ENCODE data around the gene MEPE.

Gene MEPE

DNA sequence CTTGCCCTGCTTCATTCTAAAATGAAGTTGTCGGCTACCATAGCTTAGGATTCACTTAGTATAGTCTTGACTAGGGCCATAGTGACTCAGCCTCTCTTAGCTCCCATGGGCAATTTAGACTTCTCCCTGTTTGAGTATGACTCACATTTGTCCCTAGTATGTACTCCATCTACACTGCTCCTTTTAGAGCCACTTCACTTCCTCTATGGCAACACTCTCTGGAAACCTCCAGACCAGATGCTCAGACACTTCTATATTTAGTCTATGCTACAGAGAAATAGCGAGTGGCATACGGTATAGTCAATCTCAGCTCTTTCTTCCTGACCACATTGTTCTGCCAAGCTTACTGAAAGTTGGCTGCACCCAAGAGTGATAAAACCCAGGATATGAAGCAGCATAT is 11.2 kb downstream of the MEPE start:
- DNase-seq = no peak

DNA sequence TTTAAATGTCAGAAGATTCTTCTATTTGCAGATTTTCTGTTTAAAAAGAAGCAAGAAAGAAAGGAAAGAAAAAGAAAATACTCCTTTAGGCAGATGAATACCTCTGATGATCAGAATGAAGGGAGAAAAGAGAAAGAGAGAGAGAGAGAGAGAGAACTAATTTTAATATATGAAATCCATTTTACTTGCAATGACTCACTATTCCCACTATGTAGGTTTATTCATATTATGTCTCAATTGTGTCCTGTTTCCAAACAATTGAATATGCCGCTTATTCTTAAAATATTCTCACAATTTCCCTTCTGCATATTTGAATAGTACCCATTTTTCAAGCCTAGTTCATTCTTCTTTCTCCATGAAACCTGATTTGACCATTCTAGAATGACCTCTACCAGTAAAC is 11.7 kb downstream of the MEPE start:
- no peak for DNase-seq

DNA sequence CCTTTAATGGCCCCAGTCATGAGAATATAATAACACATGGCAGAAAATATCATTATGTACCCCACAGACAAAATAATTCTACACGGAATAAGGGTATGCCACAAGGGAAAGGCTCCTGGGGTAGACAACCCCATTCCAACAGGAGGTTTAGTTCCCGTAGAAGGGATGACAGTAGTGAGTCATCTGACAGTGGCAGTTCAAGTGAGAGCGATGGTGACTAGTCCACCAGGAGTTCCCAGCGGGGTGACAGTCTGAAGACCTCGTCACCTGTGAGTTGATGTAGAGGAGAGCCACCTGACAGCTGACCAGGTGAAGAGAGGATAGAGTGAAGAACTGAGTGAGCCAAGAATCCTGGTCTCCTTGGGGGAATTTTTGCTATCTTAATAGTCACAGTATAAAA is 13.5 kb downstream of the MEPE start:
- no peak for DNase-seq

DNA sequence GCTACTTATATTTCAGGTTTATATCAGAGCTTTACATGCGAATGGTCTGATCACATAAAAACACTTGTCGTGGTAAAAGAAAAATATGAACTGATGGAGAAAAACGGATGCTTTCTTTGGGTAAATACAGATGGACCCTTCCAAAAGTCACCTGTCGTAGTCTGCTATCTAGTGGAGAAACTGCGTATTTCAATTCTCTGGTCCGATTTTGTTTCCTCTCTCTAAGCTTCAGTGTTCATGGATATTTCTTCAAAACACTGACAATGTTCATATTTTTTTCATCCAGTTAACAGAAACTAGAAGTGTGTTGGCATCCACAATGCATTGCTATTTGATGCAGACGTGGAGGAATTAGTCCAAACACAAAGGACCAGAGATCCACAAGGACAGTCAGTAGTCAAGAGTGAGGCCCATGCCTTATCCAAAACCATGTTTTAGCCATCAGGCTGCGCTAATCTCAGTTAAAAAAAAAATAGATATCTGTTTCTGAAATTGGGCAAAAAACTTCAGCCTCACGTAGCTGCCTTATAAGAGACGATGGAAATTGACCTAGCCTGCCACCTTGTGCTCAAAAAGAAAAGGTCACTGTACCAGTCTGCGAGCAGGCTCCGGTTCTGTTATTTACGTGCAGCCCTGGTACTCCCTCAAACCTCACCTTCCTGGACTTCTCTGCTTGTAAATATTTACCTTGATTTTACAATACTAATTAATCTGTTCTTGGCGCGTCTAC is 16.0 kb downstream of the MEPE start:
- DNase-seq = no peak

DNA sequence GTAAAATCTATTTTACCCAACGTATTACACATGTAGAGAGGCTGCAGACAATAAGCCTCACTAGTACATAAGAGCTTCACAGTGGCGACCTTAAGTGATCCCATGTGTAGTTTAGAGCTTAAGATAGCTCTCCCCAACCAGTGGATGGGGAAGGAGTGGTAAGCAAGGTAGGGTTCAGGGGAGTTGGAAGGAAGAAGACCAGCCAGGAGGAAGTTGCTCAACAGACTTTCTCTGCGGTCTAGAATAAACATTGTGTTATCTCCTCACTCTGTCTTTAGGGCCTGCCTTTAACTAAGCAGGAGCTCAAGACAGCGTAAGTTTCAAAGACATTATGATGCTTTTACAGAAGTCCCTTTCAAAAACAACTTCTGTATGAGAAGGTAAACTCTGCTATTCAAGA is 16.8 kb downstream of the MEPE start:
- no peak for DNase-seq

DNA sequence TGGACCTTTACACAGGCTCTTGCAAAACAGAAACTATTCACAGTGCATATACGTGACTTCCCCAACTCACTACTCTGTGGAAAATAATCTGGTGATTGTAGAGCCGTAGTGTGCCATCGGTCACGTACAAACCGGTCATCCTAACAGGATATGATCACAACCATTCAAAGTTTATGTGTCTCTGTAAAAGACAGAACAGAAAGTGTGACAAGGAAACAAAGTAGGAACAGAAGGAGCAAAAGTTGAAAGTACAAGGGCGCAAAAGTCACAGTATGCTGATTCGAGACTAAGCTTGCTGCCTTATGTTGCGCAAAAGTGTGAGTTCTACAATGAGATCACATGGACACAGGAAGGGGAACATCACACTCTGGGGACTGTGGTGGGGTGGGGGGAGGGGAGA is 18.6 kb downstream of the MEPE start:
- no peak for DNase-seq

DNA sequence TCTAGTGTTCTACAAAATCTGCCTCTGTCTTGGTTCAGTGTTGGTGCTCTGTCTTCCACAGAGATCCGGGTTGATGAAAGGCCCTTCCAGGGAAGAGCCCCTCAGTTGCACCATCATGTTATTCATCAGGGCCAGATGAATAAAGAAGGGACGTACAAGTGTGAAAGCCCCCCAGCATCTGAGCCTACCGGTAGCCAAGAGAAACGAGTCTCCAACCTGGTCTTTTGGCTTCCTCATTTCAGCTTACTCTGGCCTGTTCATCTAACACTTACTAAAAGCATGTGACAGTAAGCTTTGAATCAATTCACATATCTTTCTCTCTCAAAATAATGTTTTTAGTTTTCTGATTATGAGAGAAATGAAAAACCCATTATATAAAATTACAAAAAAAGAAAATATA is 19.2 kb downstream of the MEPE start:
- DNase-seq = no peak

DNA sequence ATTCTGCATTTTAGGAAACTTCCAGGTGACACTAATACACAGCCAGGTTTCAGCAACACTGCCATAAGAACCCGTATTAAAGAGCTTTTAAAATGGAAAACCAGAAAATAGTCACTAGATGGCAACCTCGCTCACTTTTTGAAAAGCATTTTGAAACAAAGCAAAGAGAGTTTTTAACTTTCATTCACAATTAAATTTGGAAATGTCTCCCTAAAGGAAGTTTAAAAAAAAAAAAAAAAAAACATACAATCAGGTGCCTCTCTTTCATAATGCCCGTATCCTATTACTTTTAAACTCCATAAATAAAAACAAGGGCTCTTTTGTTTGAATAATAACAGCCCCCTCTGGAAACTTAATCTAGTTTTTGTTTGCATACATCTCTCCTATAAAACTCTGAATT is 20.3 kb downstream of the MEPE start:
- DNase-seq = no peak

DNA sequence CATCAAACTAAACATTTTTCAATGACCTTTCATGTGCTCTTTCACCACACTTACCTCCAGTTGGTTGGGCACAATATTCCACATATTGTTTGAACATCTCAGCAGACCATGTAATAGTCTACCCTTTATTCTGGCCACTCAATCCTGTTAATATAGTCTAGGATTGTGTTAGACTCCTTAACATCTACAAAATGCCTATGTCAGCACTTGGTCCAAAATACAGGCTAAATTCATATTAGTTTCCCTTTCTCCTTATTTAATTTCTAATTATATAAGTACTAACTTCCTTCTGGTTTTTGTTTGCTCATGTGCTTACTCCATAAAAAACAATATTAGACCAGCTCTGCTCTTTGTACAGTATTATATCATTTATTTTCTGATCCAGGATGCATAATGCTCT is 21.1 kb downstream of the MEPE start:
- no peak for DNase-seq

DNA sequence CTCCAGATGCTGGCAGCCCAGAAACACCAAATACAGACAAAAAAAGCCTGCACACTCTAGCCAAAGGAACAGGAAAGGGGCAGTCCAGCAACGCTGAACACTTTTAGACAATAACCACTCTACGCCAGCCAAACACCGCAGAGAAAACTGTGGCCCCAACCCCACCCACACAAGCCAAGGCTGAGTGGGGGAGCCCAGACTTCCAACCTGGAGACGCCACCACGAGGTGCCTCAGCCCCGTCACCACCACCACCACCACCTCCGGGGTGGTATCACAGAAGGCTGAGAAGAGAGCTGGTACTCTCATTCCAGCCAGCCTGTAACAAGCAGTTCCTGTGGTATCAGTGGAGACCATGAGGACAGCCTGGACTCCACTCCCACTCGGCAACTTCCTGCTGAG is 22.8 kb downstream of the MEPE start:
- DNase-seq = no peak

DNA sequence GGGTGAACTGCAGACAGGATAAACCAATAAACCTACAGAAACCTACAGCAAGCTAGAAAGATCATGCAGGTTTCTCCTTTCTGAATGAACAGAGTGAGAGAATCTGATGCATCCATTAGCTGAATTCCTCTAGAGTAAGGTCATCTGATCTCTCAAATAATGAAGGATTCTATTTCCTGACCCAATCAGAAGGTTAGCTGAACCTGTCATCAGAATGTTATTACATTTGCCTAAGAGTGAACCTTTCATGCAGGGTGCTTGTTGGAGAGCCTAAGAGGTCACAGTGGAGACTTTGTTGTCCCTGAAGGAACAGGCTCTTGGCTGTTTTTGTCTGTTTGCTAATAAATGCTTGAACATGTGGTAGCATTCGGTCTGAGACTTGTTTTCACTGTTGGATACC is 24.0 kb downstream of the MEPE start:
- no peak for DNase-seq

DNA sequence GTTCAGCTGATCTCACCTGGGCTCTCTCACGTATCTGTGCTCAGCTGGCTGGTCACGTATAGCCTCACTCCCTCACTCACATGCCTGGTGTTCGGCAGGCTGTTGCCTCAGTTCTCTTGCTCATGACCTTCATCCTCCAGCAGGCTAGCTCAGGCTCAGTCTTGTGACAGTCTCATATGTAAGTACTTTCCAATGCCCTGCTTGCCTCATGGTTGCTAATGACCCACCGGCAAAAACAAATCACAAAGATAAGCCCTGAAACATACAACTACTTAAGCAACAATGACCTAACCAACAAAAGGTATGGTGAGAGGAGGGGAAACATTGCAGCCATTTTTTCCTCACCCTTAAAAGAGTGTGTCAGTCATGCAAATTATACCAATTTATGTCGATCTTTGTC is 25.0 kb downstream of the MEPE start:
- no peak for DNase-seq

DNA sequence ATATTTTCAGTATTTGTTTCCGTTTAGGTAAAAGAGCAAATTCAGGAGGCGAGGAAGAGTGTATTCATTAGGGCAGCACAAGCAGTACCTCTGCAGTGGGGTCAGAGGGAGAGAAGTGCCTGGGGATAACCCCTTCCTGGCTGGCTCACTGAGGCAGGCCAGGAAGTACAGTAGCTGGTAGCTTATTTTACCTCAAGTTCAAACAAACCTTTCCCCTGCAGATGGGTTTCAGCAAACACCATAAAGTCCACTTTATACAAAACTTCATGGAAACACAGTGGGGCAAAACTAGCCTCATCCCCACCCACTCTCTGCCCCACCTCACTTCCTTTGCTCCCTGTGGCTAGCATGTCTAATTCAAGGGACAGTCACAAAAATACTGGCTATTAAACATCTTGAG is 29.5 kb downstream of the MEPE start:
- no peak for DNase-seq

DNA sequence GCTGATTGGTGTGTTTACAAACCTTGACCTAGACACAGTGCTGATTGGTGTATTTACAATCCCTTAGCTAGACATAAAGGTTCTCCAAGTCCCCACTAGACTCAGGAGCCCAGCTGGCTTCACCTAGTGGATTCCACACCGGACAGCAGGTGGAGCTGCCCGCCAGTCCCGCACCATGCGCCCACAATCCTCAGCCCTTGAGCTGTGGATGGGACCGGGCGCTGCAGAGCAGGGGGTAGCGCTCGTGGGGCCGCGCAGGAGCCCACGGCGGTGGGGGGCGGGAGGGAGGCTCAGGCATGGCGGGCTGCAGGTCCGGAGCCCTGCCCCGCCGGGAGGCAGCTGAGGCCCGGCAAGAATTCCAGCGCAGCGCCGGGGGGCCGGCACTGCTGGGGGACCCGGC is 30.7 kb downstream of the MEPE start:
- no peak for DNase-seq

DNA sequence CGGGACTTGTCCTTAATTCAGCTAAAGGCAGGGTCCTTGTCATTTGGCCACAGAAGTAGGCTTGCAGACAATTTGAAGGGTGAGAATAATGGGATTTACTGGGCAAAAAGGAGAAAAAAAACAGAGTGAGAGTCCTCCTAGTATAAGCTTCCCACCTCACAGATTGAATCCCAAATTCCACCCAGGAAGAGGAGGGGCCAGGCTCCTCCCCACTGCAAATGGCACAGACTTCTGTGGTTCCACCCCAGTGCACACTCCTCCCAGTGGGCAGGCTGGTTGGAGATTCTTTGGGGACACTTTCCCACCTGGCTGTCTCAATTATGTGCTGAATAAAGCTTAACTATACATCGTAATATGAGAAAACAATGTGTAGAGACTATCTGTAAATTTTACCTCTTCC is 31.6 kb downstream of the MEPE start:
- no peak for DNase-seq

DNA sequence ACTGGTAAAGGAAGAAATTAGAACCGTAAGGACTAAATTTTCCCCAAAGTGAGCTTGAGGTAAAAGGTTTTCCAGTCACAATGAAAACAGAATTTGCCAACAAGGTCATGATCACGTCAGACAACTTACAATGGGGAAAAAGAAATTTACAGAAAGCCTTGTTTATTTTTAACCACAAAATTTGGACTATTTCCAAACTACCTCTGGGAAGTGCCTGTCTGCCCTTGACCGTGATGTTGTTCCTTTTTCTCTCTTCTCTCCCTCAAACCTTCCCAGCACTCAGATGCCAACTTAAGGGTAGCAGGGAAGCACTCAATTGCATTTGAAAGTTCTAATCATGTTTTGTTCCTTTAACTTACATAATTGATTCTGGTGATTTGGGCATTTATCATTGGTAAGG is 32.5 kb downstream of the MEPE start:
- DNase-seq = no peak

DNA sequence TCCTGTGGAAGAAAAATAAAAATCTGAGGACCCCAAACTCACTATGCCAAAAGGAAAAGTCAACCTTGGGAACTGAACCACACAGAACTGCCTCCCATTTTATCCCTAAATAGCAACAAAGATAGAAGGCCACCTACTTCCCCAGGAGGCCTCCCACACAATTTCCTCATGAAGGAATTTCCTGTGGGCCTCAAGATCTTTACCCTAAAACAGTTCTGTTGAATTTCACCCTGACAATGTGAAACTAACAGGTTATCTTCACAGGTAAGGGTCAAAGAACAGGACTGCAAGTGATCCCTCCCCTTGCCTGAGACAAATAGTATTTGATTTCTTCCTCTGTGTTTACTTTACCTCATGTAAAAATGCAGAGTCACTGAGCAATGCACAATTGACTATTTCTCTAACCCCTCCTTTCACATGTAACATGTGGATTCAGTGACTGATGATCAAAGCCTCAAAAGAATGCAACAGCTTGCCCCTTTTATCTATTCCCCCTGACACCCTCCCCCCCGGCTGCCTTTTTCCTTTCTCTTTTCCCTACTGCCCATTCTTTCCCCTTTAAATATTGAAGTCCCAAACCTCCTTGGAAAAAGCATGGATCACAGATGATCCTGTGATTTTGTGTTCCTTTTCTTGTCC is 33.3 kb downstream of the MEPE start:
- no peak for DNase-seq

DNA sequence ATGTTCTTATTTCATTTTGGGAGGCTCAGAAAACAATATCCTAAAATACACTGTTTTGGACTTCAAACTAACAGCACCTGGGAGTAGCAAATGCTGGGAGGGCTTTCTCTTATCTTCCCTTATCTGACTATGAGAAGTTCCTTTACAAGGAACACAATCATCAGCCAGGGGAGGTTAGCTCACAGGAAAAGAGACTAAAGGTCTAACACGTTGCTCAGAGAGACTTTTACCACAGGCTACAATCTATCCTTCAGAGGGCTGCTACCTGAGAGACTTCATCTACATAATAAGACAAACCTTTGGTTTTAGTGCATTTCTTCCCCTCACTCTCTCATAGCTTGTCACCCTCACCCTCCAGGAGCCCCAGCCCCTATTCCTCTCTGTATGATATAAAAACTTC is 35.8 kb downstream of the MEPE start:
- no peak for DNase-seq

DNA sequence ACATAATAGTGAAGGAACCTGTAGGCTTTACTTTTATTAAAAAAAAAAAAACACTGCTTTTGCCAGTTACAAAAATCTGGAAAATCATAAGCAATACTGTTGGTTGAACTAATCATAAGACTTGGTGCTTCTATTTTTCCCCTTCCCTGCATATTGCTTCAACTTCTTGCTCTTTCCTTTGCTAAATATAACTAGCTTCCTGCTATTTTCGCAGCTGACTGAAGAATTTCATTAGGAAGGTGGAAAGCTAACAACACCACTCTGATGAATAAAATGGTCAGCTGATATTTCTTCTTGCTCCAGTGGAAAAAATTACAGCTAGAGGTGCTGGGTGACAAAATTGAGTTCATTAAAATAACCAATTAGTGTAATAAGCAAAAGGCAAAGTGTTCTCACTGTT is 39.3 kb downstream of the MEPE start:
- DNase-seq = no peak

DNA sequence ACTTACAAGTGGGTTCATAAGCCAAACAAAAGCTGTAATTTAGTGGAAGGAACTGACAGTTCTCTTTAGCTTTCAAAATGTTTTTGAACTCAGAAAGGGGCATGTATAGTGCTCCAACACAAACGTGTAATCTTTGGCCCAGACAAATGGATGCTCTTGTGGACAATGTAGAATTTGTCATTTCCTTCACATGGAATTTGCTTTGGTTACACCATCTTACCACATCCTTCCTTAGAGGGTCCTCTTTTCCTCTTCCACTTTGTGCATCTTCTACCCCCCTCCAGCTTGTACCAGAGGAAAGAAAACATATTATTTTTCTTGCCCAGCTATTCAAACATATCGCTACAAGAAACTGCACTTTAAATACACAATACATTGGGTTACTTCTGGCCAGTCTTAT is 42.4 kb downstream of the MEPE start:
- no peak for DNase-seq

DNA sequence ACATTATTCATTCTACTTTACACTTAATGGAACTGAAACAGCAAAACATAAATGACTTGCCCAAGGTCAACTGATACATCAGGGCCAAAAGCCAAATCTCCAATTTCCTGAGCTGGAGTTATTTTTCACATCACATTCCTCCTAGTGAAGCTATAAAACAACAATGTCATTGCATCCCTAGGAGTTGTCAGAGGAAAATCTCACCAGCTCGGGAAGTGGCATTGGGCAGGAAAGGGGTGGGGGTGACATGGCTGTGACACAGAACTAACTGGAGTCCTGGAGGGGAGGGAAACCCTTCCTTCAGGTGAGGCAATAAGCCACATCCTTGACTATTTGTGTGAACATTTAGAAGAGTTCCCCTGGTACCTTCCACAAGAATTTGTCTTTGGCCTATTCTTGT is 47.3 kb downstream of the MEPE start:
- no peak for DNase-seq

DNA sequence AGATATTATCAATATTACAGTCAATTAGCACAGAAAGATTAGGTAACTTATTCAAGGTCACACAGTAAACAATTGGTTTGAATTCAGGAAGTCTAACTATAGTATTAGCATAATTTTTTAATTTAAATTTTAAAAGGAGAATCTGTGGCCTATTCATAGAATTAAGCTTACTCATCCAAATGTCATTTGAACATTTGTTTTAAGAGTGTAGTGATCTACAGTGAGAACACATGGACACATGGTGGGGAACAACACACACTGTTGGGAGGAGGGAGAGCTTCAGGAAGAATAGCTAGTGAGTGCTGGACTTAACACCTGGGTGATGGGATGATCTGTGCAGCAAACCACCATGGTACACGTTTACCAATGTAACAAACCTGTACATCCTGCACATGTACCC is 48.3 kb downstream of the MEPE start:
- no peak for DNase-seq

DNA sequence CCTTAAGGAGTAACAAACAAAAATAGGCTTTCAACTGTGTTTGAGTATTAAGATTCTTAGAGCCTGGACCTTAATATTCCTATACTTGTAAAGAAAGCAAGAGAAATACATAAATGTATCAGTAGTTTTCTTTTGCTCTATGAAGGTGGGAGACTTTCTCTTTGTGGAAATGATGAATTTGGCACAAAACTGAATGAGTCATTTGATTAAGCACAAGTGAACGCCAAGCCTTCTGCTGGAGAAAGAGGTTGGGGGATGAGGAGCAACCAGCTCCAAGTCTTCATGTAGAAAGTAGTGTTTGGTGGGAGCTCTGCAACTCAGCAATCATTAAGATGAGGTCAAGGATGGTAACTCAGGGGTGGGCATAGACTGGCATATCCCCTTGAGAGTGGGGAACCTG is 49.6 kb downstream of the MEPE start:
- DNase-seq = no peak

DNA sequence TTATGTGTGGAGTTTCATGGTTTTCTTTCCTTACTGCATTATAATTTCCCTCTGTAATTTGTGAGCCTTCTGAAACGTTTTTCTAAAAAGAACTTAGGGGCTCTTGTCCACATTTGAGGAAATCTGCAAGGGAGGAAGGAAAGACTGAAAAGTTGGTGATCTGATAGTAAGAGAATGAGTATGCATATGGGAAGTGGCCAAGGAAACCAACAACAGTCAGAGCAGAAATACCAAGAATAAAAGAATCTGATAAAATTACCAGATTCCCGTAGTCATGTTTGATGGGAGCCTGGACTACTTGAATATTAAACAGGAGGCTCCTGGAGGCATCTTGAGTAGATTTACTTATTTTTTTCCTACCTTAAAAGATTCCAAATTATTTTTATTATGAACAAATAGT is 50.1 kb downstream of the MEPE start:
- DNase-seq = no peak

DNA sequence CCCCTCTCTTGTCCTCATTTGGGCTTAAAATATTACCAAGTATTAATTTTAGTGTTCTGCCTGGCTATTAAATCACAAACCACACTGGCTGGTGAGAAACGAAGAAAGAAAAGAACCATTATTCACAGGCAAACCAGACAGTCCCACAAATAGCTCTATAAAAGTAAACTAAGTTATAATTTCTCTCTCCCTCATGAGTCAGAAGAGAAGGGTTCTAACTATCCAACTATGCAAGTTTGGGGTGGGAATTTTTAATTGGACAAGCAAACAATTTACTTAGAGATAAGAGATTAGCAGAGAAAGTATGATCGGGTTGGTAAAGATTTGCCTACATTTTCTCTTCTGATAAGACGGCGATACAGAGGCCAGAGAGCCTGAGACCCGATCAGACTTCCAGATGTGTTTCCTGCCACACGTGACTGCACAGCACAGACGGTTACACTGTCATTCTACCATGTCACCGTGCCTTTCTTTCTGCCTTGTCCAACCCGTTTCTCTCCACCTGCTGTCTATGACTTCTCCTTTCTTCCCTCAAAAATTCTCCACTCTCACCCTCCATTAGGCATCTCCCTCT is 52.3 kb downstream of the MEPE start:
- no peak for DNase-seq

All from activated effector memory CD4-positive, alpha-beta T cell treated with Interleukin-2 at 50 U/mL for 16 hours (primary cell).